ENCODE measurements around the gene GGACT. TPM values are rescaled to one million over a fixed set of nuclear protein-coding genes. Genes with fewer than 3 reads are reported as not detected.

Gene GGACT
- total and polyA plus RNA-seq, 2 experiments from 2014 or later: 0.24 to 1.0 TPM

- Mint-ChIP-seq H3K4me1 (peaks cover 40% of the 10 kb centered on the region), H3K4me3 (no peak overlapping the region), H3K36me3 (ENCODE audit: low read depth) (peaks cover 3% of the 10 kb centered on the region; the same call in 1 of the 3 replicates), H3K27ac (peak overlapping the region; percentile 53), H3K9me3 (no peaks in the 10 kb centered on the region), H3K27me3 (ENCODE audit: insufficient read depth, low read depth, poor library complexity) (peaks cover 2% of the 10 kb centered on the region)
- H3K27me3 ChIP-seq (ENCODE audit: insufficient read depth): no peaks in the 10 kb centered on the region
- TF ChIP-seq POLR2AphosphoS5 (IDR thresholded peaks at IDR 0.05; ENCODE audit: low read depth) (no peak), EZH2phosphoT487 (IDR thresholded peaks at IDR 0.05; ENCODE audit: unreplicated experiment) (no peak), ZNF462 (CRISPR knock-in tag; IDR thresholded peaks at IDR 0.05) (no peak), CTCF (conservative IDR thresholded peaks at IDR 0.05; ENCODE audit: low read depth in 2 of 2) (no peak), NANOG (IDR thresholded peaks at IDR 0.05; ENCODE audit: borderline replicate concordance) (no peak), JUNB (IDR thresholded peaks at IDR 0.05; ENCODE audit: unreplicated experiment) (no peak), REST (IDR thresholded peaks at IDR 0.05; ENCODE audit: unreplicated experiment) (no peak), STAT1 (IDR thresholded peaks at IDR 0.05; ENCODE audit: unreplicated experiment) (no peak), ZNF331 (CRISPR knock-in tag; IDR thresholded peaks at IDR 0.05; ENCODE audit: low read depth) (no peak), EZH2 (IDR thresholded peaks at IDR 0.05; ENCODE audit: low read depth, unreplicated experiment) (no peak)
- peaks cover 19% of the 10 kb centered on the region for H3K4me1 ChIP-seq (ENCODE audit: insufficient read depth)
- peak overlapping the region; percentile 34; the same call in 1 of the 2 replicates for H3K27ac ChIP-seq (ENCODE audit: low read depth)
- no peak overlapping the region for H3K4me2 ChIP-seq
- H3K4me3 ChIP-seq: no peak overlapping the region
- DNase-seq (ENCODE audit: low spot score): no peak
- no peak for ATAC-seq
- H3K79me2 ChIP-seq (replicated peaks; ENCODE audit: insufficient read depth): no peaks in the 10 kb centered on the region
- no peaks in the 10 kb centered on the region for H4K20me1 ChIP-seq (replicated peaks; ENCODE audit: insufficient read depth)
- no peaks in the 10 kb centered on the region for H3F3A ChIP-seq (replicated peaks; ENCODE audit: low read depth)
- 0 out of 2 replicates have a peak, but pooled peaks cover under 1% of the 10 kb centered on the region for H3K9me2 ChIP-seq (ENCODE audit: insufficient read depth)
- H2AFZ ChIP-seq: no peak overlapping the region
- no peaks in the 10 kb centered on the region for H3K36me3 ChIP-seq (ENCODE audit: insufficient read depth)
Measured at GRCh38 chr13:100484702-100485101, 103.9 kb downstream of the GGACT start.

All from GM23338 (cell line).